NCI-H187 (cell line): ENCODE data around the gene MZB1.
A peak's percentile ranks its signal among the peaks of the same experiment; 100 is the strongest.

Experiments
- DNase-seq, 2 experiments: peaks; one replicate each; lab custom pipeline; 2025; lab: John Stamatoyannopoulos, UW

Gene MZB1

GRCh38 chr5:139389701-139390638 lies at the start of gene MZB1:
MZB1 (minus strand) TSS chr5:139389913; CDS start chr5:139389856, 57 bp downstream.
- DNase-seq = no peak

GRCh38 chr5:139439013-139439903 lies 49.5 kb upstream of the MZB1 start, which contains the start of gene DNAJC18:
DNAJC18 (minus strand) TSS chr5:139439525; CDS start chr5:139439445, 80 bp downstream.
- DNase-seq = peak; percentile 88 to 90

- no peak for DNase-seq
These were observed 48.9 kb upstream of the MZB1 start for GRCh38 chr5:139438707-139439012.

- no peak for DNase-seq
These were observed 46.0 kb upstream of the MZB1 start for GRCh38 chr5:139435676-139436075.

GRCh38 chr5:139431706-139432105 lies 42.0 kb upstream of the MZB1 start:
- DNase-seq = no peak

GRCh38 chr5:139430015-139430414 lies 40.3 kb upstream of the MZB1 start:
- no peak for DNase-seq

- no peak for DNase-seq
These were observed 36.6 kb upstream of the MZB1 start for GRCh38 chr5:139426203-139426885.

GRCh38 chr5:139425497-139425896 lies 35.8 kb upstream of the MZB1 start:
- DNase-seq = no peak

GRCh38 chr5:139422307-139422893 lies 32.7 kb upstream of the MZB1 start:
- DNase-seq = peak; percentile 11 to 26

- no peak for DNase-seq
These were observed 29.8 kb upstream of the MZB1 start for GRCh38 chr5:139419226-139420192.

GRCh38 chr5:139418793-139419192 lies 29.1 kb upstream of the MZB1 start:
- DNase-seq = no peak

- DNase-seq = peak; percentile 44 to 58
These were observed 27.5 kb upstream of the MZB1 start for GRCh38 chr5:139417214-139417613.

- DNase-seq = no peak
These were observed 26.9 kb upstream of the MZB1 start for GRCh38 chr5:139416651-139417050.

GRCh38 chr5:139415869-139416268 lies 26.2 kb upstream of the MZB1 start:
- DNase-seq = no peak

GRCh38 chr5:139415221-139415861 lies 25.6 kb upstream of the MZB1 start:
- no peak for DNase-seq

- DNase-seq = no peak
These were observed 24.9 kb upstream of the MZB1 start for GRCh38 chr5:139414581-139415130.

GRCh38 chr5:139413963-139414362 lies 24.2 kb upstream of the MZB1 start:
- DNase-seq = no peak

GRCh38 chr5:139413153-139413552 lies 23.4 kb upstream of the MZB1 start:
- no peak for DNase-seq

GRCh38 chr5:139410993-139411828 lies 21.5 kb upstream of the MZB1 start:
- DNase-seq = no peak
